Upper lobe of right lung (tissue), 1 donor: ENCODE results near the gene HAL. TPM values are rescaled to one million over a fixed set of nuclear protein-coding genes. Genes with fewer than 3 reads are reported as not detected.
"Not testable (repeated sequence)": the region's sequence is repeated elsewhere in the genome, so short reads cannot be mapped to it uniquely, and the experiment has no call there.

ENCODE experiments used
- ATAC-seq: fragments of 200-7000 bp; cut with Tn5 transposase; one replicate; pipeline ENCODE4 v1.9.1; 2020; ENCODE audit warnings: mild to moderate bottlenecking, moderate library complexity
- DNase-seq: peaks from one replicate; pipeline ENCODE4 v3.0.0-alpha.2; 2020
- H3K27ac ChIP-seq: fragments of 200-600 bp; one replicate; pipeline ENCODE4 v1.8.0; 2022
- H3K27me3 ChIP-seq: fragments of 200-600 bp; one replicate; pipeline ENCODE4 v1.8.0; 2022; ENCODE audit warnings: mild to moderate bottlenecking
- H3K36me3 ChIP-seq: fragments of 200-600 bp; one replicate; pipeline ENCODE4 v1.8.0; 2022
- H3K4me1 ChIP-seq: fragments of 200-600 bp; one replicate; pipeline ENCODE4 v1.8.0; 2022
- H3K4me3 ChIP-seq: fragments of 200-600 bp; one replicate; pipeline ENCODE4 v1.8.0; 2022; ENCODE audit warnings: mild to moderate bottlenecking
- H3K9me3 ChIP-seq: fragments of 200-600 bp; one replicate; pipeline ENCODE4 v1.8.0; 2022
- intact Hi-C: fragments of 100-400 bp; cut with DNase I; formaldehyde crosslinking; loops from one replicate; pipeline ENCODE4 v1.11.0; 2022
- total RNA-seq: library from RNA; stranded (reverse); fragmentation: NEBNext Ultra II Directional; extraction: Animal tissue kit (Norgen Biotek cat#: 25700); gene quantifications from one replicate; pipeline ENCODE4 v1.2.1, GENCODE V29; 2021
- TF ChIP-seq, protein P1 (sequence below): fragments of 200-600 bp; IDR thresholded peaks from one replicate; pipeline ENCODE4 v1.8.0; 2022; ENCODE audit warnings: antibody characterized with exemption
- donor health status: DM: no; HTN: yes; CAD: no; lungs with severe emphysema.

Gene HAL
- total RNA-seq, 1 donor from 2014 or later, result 6.2 TPM

DNA sequence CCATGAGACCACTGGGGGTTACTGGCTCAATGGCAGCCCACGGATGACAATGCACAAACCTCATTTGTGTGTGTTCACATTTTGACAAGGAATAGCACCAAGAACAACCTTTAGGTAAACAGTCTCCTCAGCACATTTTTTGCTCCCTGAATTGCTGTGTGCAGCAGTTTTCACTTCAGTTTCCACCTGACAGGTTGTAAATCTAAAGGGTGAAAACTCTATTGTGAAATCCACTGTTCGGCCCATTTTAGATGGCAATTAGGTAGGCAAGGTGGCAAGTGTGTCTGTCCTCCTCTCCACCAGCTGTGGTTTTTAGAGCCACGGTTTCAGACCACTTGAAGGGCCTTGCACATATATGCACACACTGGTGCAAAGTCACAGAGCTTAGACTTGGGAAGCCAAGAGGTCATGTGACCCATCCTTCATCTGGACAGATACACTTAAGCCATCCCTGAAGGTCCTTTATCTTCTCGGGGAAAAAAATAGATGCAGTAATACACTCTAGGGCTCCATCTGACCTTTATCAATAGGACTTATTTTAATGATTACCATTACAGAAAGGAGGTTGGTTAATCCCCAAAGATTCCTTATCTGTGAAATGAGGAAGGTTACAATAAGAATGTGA lies 23.2 kb downstream of the HAL start:
- DNase-seq (no peak), ATAC-seq (no peak)
- H3K27me3 ChIP-seq, result no peaks in the 10 kb centered on the region
- no peaks in the 10 kb centered on the region for H3K4me1 ChIP-seq
- H3K27ac ChIP-seq, result no peak overlapping the region
- intact Hi-C loops, result no loop called here
- no peak overlapping the region for H3K4me3 ChIP-seq
- TF ChIP-seq, protein P1, sequence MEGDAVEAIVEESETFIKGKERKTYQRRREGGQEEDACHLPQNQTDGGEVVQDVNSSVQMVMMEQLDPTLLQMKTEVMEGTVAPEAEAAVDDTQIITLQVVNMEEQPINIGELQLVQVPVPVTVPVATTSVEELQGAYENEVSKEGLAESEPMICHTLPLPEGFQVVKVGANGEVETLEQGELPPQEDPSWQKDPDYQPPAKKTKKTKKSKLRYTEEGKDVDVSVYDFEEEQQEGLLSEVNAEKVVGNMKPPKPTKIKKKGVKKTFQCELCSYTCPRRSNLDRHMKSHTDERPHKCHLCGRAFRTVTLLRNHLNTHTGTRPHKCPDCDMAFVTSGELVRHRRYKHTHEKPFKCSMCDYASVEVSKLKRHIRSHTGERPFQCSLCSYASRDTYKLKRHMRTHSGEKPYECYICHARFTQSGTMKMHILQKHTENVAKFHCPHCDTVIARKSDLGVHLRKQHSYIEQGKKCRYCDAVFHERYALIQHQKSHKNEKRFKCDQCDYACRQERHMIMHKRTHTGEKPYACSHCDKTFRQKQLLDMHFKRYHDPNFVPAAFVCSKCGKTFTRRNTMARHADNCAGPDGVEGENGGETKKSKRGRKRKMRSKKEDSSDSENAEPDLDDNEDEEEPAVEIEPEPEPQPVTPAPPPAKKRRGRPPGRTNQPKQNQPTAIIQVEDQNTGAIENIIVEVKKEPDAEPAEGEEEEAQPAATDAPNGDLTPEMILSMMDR, result no peak
- no peaks in the 10 kb centered on the region for H3K36me3 ChIP-seq
- no peaks in the 10 kb centered on the region for H3K9me3 ChIP-seq

DNA sequence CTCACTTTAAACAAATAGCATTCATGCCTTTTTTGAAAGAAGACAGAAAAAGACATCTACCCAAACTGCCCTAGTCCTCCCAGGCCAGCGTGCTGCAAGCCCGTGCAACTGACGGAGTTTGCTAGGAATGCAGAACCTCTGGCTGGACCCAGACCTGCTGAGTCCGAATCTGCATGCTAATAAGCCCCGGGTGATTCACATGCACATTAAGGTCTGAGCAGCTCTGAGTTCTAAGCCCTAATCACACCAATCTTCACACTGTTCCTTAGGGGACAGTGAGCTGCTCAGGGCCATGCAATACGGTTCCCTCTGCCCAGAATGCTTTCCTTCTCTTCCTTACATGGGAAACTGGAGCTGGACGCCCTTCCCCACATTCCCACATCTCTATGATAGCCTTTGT lies 25.2 kb downstream of the HAL start:
- intact Hi-C loops, result no loop called here
- TF ChIP-seq, protein P1, result no peak
- Histone ChIP-seq H3K36me3 (no peaks in the 10 kb centered on the region), H3K4me1 (no peaks in the 10 kb centered on the region), H3K27ac (no peak overlapping the region), H3K9me3 (no peaks in the 10 kb centered on the region), H3K4me3 (no peak overlapping the region), H3K27me3 (no peaks in the 10 kb centered on the region)
- DNase-seq (no peak), ATAC-seq (no peak)

DNA sequence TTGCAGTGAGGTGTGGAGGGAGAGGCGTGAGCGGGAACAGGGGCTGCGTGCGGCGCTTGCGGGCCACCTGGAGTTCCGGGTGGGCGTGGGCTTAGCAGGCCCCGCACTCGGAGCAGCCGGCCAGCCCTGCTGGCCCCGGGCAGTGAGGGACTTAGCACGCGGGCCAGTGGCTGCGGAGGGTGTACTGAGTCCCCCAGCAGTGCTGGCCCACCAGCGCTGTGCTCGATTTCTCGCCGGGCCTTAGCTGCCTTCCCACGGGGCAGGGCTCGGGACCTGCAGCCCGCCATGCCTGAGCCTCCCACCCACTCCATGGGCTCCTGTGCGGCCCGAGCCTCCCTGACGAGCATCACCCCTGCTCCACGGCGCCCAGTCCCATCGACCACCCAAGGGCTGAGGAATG lies 27.0 kb downstream of the HAL start:
- H3K36me3 ChIP-seq, H3K4me1 ChIP-seq, DNase-seq, H3K27me3 ChIP-seq, H3K4me3 ChIP-seq, intact Hi-C loops, H3K27ac ChIP-seq, H3K9me3 ChIP-seq, ATAC-seq: not testable (repeated sequence)

DNA sequence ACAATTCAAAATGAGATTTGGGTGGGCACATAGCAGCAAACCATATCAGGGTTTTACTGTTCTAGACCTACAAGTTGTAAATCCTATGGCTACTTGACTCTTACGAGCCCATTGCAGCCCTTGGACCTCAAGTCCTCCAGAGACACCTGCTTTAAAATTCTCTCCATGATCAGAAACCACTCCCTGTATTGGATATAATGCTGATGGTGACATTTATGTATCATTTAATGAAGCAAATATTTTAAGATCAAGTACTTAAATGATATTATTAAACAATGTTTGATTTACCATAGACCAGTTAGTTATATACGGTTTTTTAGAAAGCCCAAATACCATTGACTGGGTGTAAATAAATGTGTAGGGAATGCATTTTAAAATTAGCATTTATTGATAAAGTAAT lies 28.8 kb downstream of the HAL start:
- TF ChIP-seq, protein P1, result no peak
- Histone ChIP-seq H3K27ac (no peak overlapping the region), H3K36me3 (no peaks in the 10 kb centered on the region), H3K9me3 (no peaks in the 10 kb centered on the region), H3K4me1 (no peaks in the 10 kb centered on the region), H3K4me3 (no peak overlapping the region), H3K27me3 (no peaks in the 10 kb centered on the region)
- ATAC-seq (no peak), DNase-seq (no peak)
- intact Hi-C loops, result no loop called here

DNA sequence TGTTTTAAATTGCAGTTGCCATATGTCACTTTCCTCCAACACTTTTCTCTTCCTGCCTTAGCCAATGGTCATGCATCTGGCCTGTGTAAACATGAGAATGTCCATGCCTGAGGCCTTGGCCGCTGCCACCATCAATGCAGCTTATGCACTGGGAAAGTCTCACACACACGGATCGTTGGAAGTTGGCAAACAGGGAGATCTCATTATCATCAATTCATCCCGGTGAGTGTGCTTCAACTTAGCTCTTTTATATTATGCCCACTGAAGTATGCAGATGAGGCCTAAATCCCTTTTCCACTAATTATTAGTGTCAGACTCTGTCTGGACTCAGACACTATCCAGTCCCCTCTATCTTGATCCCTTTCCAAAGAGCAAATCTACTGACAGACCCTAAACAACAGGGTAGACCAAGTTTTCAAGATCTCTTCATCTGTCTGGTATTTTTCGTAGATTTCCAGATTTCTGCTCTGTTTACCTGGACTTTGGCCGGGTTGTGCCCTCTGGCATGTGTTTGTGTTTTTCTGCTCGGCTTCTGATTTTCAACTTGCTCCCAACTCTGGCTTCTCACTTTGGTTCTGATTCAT lies 29.8 kb downstream of the HAL start:
- no peak for ATAC-seq

DNA sequence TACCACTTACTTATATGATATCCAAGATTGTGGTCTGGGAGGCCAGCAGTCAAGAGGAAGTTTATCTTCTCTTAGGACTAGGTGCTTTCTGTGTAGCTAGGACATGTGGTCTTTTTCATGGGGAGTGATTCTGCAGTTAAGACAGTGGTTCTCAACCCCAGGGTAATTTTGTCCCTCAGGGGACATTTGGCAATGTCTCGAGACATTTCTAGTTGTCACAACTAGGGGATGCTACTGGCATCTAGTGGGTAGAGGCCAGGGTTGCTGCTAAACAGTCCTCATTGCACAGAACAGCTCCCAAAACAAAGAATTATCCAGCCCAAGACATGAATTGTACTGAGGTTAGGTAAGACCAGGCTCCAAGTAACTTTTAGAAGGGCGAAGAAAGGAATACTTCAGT lies 33.0 kb downstream of the HAL start:
- Histone ChIP-seq H3K4me1 (no peaks in the 10 kb centered on the region), H3K36me3 (no peaks in the 10 kb centered on the region), H3K27ac (no peak overlapping the region), H3K9me3 (no peaks in the 10 kb centered on the region), H3K27me3 (no peaks in the 10 kb centered on the region), H3K4me3 (no peak overlapping the region)
- intact Hi-C loops, result no loop called here
- DNase-seq (no peak), ATAC-seq (peak; percentile 23)
- TF ChIP-seq, protein P1, result no peak

More for the DNA sequence above, 29.8 kb downstream of the HAL start:
- intact Hi-C loops, result no loop called here
- Histone ChIP-seq H3K4me1 (no peaks in the 10 kb centered on the region), H3K27me3 (no peaks in the 10 kb centered on the region), H3K9me3 (no peaks in the 10 kb centered on the region), H3K4me3 (no peak overlapping the region), H3K27ac (no peak overlapping the region), H3K36me3 (no peaks in the 10 kb centered on the region)
- DNase-seq, result no peak
- TF ChIP-seq, protein P1, result no peak
